ENCODE measurements around the gene SIT1. TPM values are rescaled to one million over a fixed set of nuclear protein-coding genes. Genes with fewer than 3 reads are reported as not detected.

The SIT1 gene
- polyA plus RNA-seq, 3 donors: 0.27 to 0.36 TPM; not detected in 1

DNA sequence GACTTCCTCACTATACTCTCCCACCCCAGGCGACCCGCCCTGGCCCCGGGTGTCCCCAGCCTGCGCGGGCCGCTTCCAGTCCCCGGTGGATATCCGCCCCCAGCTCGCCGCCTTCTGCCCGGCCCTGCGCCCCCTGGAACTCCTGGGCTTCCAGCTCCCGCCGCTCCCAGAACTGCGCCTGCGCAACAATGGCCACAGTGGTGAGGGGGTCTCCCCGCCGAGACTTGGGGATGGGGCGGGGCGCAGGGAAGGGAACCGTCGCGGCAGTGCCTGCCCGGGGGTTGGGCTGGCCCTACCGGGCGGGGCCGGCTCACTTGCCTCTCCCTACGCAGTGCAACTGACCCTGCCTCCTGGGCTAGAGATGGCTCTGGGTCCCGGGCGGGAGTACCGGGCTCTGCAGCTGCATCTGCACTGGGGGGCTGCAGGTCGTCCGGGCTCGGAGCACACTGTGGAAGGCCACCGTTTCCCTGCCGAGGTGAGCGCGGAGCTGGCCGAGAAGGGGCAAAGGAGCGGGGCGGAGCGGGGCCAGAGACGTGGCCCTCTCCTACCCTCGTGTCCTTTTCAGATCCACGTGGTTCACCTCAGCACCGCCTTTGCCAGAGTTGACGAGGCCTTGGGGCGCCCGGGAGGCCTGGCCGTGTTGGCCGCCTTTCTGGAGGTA is 25.1 kb upstream of the SIT1 start:
- H4K20me1 ChIP-seq (ENCODE audit: insufficient read depth, low read length): no peaks in the 10 kb centered on the region
- 10% methylated on average over 51 of the region's 51 CpGs for WGBS (ENCODE audit: insufficient coverage)
- peak overlapping the region; percentile 41 for H3K9ac ChIP-seq (ENCODE audit: insufficient read depth, low read length, poor library complexity, severe bottlenecking)
- no peak overlapping the region for H3K27ac ChIP-seq (ENCODE audit: low read depth in 1 of 2, low read length in 2 of 2)
- no peaks in the 10 kb centered on the region for H3K36me3 ChIP-seq (replicated peaks in 1 of 2; ENCODE audit: control insufficient read depth in 1 of 2, insufficient read depth in 2 of 2, low read length in 2 of 2)
- TF ChIP-seq, protein P1, sequence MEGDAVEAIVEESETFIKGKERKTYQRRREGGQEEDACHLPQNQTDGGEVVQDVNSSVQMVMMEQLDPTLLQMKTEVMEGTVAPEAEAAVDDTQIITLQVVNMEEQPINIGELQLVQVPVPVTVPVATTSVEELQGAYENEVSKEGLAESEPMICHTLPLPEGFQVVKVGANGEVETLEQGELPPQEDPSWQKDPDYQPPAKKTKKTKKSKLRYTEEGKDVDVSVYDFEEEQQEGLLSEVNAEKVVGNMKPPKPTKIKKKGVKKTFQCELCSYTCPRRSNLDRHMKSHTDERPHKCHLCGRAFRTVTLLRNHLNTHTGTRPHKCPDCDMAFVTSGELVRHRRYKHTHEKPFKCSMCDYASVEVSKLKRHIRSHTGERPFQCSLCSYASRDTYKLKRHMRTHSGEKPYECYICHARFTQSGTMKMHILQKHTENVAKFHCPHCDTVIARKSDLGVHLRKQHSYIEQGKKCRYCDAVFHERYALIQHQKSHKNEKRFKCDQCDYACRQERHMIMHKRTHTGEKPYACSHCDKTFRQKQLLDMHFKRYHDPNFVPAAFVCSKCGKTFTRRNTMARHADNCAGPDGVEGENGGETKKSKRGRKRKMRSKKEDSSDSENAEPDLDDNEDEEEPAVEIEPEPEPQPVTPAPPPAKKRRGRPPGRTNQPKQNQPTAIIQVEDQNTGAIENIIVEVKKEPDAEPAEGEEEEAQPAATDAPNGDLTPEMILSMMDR (IDR thresholded peaks at IDR 0.05): no peak
- DNase-seq: peak in 1 of 3 donors; percentile 32
- H3K4me1 Mint-ChIP-seq: peaks cover 10% of the 10 kb centered on the region
- H3K9me3 Mint-ChIP-seq: peaks cover 0 to 5% (median 2%) of the 10 kb centered on the region in 7 donors
- no peak overlapping the region for H3K27ac Mint-ChIP-seq
- H3K27me3 Mint-ChIP-seq (ENCODE audit: low read depth in 3 of 3): peaks cover 24 to 39% (median 31%) of the 10 kb centered on the region in 3 donors
- peak overlapping the region; percentile 83 for H2AFZ ChIP-seq (ENCODE audit: insufficient read depth, low read depth, low read length, poor library complexity, severe bottlenecking)
- intact Hi-C loops (cut with micrococcal nuclease): no loop called here
- H3K4me2 ChIP-seq (replicated peaks; ENCODE audit: extremely low read depth, low read length, poor library complexity, severe bottlenecking): peak overlapping the region; percentile 77
- peaks cover 12 to 13% of the 10 kb centered on the region in 2 donors for H3K4me1 ChIP-seq (ENCODE audit: control insufficient read depth in 1 of 2, insufficient read depth in 2 of 2, low read length in 2 of 2)
- H3K36me3 Mint-ChIP-seq: peaks cover 0 to 5% of the 10 kb centered on the region in 2 donors
- H3K9me3 ChIP-seq (replicated peaks in 1 of 2; ENCODE audit: control insufficient read depth in 1 of 2, insufficient read depth in 1 of 2, low read length in 2 of 2): no peaks in the 10 kb centered on the region
- H3K4me3 ChIP-seq (replicated peaks in 1 of 3; ENCODE audit: low read depth in 2 of 3, low read length in 3 of 3): peak overlapping the region; percentile 28 to 71 (median 42)
- no peaks in the 10 kb centered on the region for H3K79me2 ChIP-seq (ENCODE audit: insufficient read depth, low read length)
- peak overlapping the region; percentile 69 to 87 for H3K4me3 Mint-ChIP-seq
- peaks cover 7 to 27% of the 10 kb centered on the region in 2 donors for H3K27me3 ChIP-seq (ENCODE audit: control insufficient read depth in 2 of 2, insufficient read depth in 2 of 2, low read length in 2 of 2)

DNA sequence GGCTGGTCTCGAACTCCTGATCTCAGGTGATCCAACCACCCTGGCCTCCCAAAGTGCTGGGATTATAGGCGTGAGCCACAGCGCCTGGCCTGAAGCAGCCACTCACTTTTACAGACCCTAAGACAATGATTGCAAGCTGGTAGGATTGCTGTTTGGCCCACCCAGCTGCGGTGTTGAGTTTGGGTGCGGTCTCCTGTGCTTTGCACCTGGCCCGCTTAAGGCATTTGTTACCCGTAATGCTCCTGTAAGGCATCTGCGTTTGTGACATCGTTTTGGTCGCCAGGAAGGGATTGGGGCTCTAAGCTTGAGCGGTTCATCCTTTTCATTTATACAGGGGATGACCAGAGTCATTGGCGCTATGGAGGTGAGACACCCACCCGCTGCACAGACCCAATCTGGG is 24.5 kb upstream of the SIT1 start:
- 53% methylated on average over 10 of the region's 13 CpGs for WGBS (ENCODE audit: insufficient coverage)
- peak overlapping the region; percentile 77 for H3K4me2 ChIP-seq (replicated peaks; ENCODE audit: extremely low read depth, low read length, poor library complexity, severe bottlenecking)
- no peaks in the 10 kb centered on the region for H3K79me2 ChIP-seq (ENCODE audit: insufficient read depth, low read length)
- Mint-ChIP-seq H3K36me3 (peaks cover 0 to 5% of the 10 kb centered on the region in 2 donors), H3K9me3 (peaks cover 0 to 5% (median 2%) of the 10 kb centered on the region in 7 donors), H3K4me3 (peak overlapping the region; percentile 69 to 87), H3K27ac (no peak overlapping the region), H3K4me1 (peaks cover 10% of the 10 kb centered on the region), H3K27me3 (ENCODE audit: low read depth in 3 of 3) (peaks cover 24 to 39% (median 31%) of the 10 kb centered on the region in 3 donors)
- no peaks in the 10 kb centered on the region for H4K20me1 ChIP-seq (ENCODE audit: insufficient read depth, low read length)
- H3K9me3 ChIP-seq (replicated peaks in 1 of 2; ENCODE audit: control insufficient read depth in 1 of 2, insufficient read depth in 1 of 2, low read length in 2 of 2): no peaks in the 10 kb centered on the region
- peaks cover 12 to 13% of the 10 kb centered on the region in 2 donors for H3K4me1 ChIP-seq (ENCODE audit: control insufficient read depth in 1 of 2, insufficient read depth in 2 of 2, low read length in 2 of 2)
- TF ChIP-seq, protein P1 (IDR thresholded peaks at IDR 0.05): no peak
- H3K27me3 ChIP-seq (ENCODE audit: control insufficient read depth in 2 of 2, insufficient read depth in 2 of 2, low read length in 2 of 2): peaks cover 7 to 27% of the 10 kb centered on the region in 2 donors
- H3K36me3 ChIP-seq (replicated peaks in 1 of 2; ENCODE audit: control insufficient read depth in 1 of 2, insufficient read depth in 2 of 2, low read length in 2 of 2): no peaks in the 10 kb centered on the region
- H3K4me3 ChIP-seq (replicated peaks in 1 of 3; ENCODE audit: low read depth in 2 of 3, low read length in 3 of 3): peak overlapping the region in 1 of 3 experiments; percentile 71
- intact Hi-C loops (cut with micrococcal nuclease): no loop called here
- DNase-seq: no peak
- no peak overlapping the region for H3K9ac ChIP-seq (ENCODE audit: insufficient read depth, low read length, poor library complexity, severe bottlenecking)
- peak overlapping the region; percentile 83 for H2AFZ ChIP-seq (ENCODE audit: insufficient read depth, low read depth, low read length, poor library complexity, severe bottlenecking)
- H3K27ac ChIP-seq (ENCODE audit: low read depth in 1 of 2, low read length in 2 of 2): no peak overlapping the region
